Nephron progenitor cell (in vitro differentiated cells): Measurements from ENCODE around the gene ELN.

ENCODE experiments used
- DNase-seq: peaks from one replicate; pipeline ENCODE4 v3.0.0; 2021
- H3K27ac Mint-ChIP-seq: 2 replicates; pipeline ENCODE4 v1.8.0; 2021; ENCODE audit warnings: mild to moderate bottlenecking, moderate library complexity, mixed read lengths
- H3K27me3 Mint-ChIP-seq: 2 replicates; pipeline ENCODE4 v1.8.0; 2021; ENCODE audit warnings: mild to moderate bottlenecking, low read depth, mixed read lengths; ENCODE audit not compliant: poor library complexity
- H3K36me3 Mint-ChIP-seq: 2 replicates; pipeline ENCODE4 v1.8.0; 2021; ENCODE audit warnings: low read depth, mixed read lengths
- H3K4me1 Mint-ChIP-seq: 2 replicates; pipeline ENCODE4 v1.8.0; 2021; ENCODE audit warnings: mixed read lengths
- H3K4me3 Mint-ChIP-seq: 2 replicates; pipeline ENCODE4 v1.8.0; 2021; ENCODE audit warnings: mild to moderate bottlenecking, moderate library complexity, mixed read lengths
- H3K9me3 Mint-ChIP-seq: 2 replicates; pipeline ENCODE4 v1.8.0; 2021; ENCODE audit warnings: mild to moderate bottlenecking, moderate library complexity, mixed read lengths
- CTCF ChIP-seq: fragments of 200-600 bp; sonication (generic); IDR thresholded peaks from 2 replicates; pipeline ENCODE4 v1.5.0; 2021; ENCODE audit warnings: antibody characterized with exemption

The ELN gene

GRCh38 chr7:74031403-74032190, 3.6 kb downstream of the ELN start:
- Mint-ChIP-seq H3K27ac (no peak overlapping the region), H3K9me3 (no peaks in the 10 kb centered on the region), H3K27me3 (peaks cover 9% of the 10 kb centered on the region), H3K36me3 (no peaks in the 10 kb centered on the region), H3K4me3 (no peak overlapping the region), H3K4me1 (peaks cover 52% of the 10 kb centered on the region)
- no peak for TF ChIP-seq CTCF
- no peak for DNase-seq

GRCh38 chr7:74032191-74032490, 4.2 kb downstream of the ELN start:
- Mint-ChIP-seq H3K4me1 (peaks cover 46% of the 10 kb centered on the region), H3K27ac (no peak overlapping the region), H3K4me3 (no peak overlapping the region), H3K36me3 (no peaks in the 10 kb centered on the region), H3K9me3 (no peaks in the 10 kb centered on the region), H3K27me3 (peaks cover 7% of the 10 kb centered on the region)
- no peak for TF ChIP-seq CTCF
- DNase-seq = no peak

- Mint-ChIP-seq H3K9me3 (no peaks in the 10 kb centered on the region), H3K4me3 (no peak overlapping the region), H3K4me1 (peaks cover 48% of the 10 kb centered on the region), H3K27ac (peak overlapping the region; percentile 75), H3K27me3 (peaks cover 7% of the 10 kb centered on the region), H3K36me3 (no peaks in the 10 kb centered on the region)
- DNase-seq = no peak
- no peak for TF ChIP-seq CTCF
Measured at GRCh38 chr7:74032624-74033371, 4.8 kb downstream of the ELN start.

GRCh38 chr7:74033372-74034311, 5.7 kb downstream of the ELN start:
- TF ChIP-seq CTCF = no peak
- no peak overlapping the region for H3K4me3 Mint-ChIP-seq
- peaks cover 51% of the 10 kb centered on the region for H3K4me1 Mint-ChIP-seq
- peak overlapping the region; percentile 75 for H3K27ac Mint-ChIP-seq
- H3K36me3 Mint-ChIP-seq = no peaks in the 10 kb centered on the region
- peaks cover 7% of the 10 kb centered on the region for H3K27me3 Mint-ChIP-seq
- peak; percentile 34 for DNase-seq
- no peaks in the 10 kb centered on the region for H3K9me3 Mint-ChIP-seq

GRCh38 chr7:74037609-74038008, 9.6 kb downstream of the ELN start:
- no peaks in the 10 kb centered on the region for H3K36me3 Mint-ChIP-seq
- no peak for DNase-seq
- TF ChIP-seq CTCF = no peak
- peaks cover 38% of the 10 kb centered on the region for H3K4me1 Mint-ChIP-seq
- no peaks in the 10 kb centered on the region for H3K27me3 Mint-ChIP-seq
- no peak overlapping the region for H3K4me3 Mint-ChIP-seq
- peak overlapping the region; percentile 7 for H3K27ac Mint-ChIP-seq
- H3K9me3 Mint-ChIP-seq = no peaks in the 10 kb centered on the region
